GM19240 (cell line): ENCODE measurements around the gene LPIN1.

Experiments used
- DNase-seq: peaks from one replicate; pipeline ENCODE4 v3.0.0; 2011; ENCODE audit warnings: low spot score; ENCODE audit not compliant: insufficient read length

The LPIN1 gene

GRCh38 chr2:11784280-11784679 is 37.8 kb downstream of the LPIN1 start:
- DNase-seq, result no peak

- peak; percentile 17 for DNase-seq
Observed at GRCh38 chr2:11784747-11785610, 38.5 kb downstream of the LPIN1 start.

- no peak for DNase-seq
Observed at GRCh38 chr2:11785611-11785940, 39.1 kb downstream of the LPIN1 start.

DNA sequence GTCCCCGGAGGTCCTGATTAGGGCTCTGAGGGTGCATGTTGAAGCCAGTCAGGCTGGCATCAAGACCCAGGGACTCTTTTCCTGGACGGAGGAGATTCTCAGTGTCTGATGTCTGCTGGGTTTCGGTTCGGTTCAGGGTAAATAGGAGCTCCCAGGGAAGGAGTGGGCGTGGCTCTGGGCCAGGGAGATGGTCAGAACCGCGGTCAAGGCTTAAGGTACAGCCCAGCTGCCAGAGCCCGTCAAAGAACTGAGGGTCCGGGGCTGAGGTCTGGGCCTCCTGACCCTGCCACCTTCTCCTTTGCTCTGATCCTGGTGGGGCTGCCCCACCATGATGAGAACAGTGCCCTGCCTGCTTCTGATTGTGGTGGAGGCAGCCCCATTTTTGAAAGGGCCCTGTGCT is 39.8 kb downstream of the LPIN1 start:
- DNase-seq, result no peak

DNA sequence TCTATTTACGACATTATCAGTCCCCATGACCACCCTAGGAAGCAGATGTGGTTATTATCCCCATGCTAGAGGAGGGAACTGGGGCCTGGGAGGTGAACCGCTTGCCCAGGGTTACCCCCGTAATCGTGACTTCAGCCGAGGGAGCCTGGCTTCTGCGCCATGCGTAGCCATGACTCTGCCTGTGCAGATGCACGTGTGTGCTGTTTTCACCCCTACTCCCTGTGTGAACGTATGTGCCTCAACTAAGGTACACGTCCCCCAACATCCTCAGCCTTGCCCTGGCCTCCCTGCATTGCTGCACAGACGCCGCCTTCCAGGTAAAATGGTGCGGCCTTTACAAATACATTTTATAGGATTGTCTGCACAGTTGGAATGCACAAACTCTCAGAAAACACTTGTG is 40.2 kb downstream of the LPIN1 start:
- no peak for DNase-seq

DNA sequence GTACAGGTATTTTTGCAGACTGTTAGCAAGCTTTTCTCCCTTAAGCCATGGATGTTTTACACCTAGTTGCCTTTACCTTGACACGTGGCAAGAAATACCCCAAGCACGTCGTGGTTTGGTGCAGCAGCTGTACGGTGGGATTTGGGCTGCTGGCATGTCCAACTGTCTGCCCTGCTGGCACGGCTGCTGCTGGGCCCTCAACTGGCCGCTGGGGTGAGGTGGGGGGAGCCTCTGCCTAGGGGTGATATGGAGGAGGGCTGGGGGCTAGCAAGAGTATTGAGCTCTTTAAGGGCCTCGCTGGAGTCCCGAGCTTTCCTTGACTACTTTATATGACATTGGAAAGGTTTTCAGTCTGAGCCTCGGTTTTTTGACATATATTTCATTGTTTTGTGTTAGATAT is 41.6 kb downstream of the LPIN1 start:
- DNase-seq, result no peak

DNA sequence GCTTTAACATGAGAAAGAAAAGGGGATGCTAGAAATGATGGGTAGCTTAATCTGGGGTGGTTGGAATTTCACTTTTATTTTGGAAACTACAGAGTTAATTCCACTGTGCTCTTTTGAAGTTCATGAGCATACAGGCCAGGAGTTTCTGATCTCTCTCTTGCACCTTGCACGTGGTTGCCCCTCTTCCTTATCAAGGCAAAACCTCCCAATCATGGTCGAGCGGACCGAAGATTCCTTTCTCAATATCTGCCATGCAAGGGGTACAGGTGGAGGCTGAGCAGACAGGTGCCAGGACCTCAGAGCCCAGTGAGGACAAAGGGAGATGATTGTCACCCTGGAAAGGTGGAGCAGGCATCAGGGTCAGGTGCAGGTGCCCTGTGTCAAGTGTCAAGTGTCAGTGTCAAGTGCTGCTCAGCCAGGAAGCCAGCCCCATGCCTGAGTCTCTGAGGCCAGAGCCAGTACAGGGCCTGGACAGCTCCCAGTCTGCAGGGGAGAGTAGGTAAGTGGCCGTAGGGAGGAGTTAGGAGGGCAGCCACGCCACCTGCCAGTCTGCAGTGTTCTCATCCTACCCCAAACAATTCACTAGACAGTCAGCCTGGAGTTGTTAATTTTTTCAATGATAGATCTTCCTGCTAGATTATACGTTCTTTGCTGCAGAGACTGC is 42.2 kb downstream of the LPIN1 start:
- DNase-seq, result no peak

DNA sequence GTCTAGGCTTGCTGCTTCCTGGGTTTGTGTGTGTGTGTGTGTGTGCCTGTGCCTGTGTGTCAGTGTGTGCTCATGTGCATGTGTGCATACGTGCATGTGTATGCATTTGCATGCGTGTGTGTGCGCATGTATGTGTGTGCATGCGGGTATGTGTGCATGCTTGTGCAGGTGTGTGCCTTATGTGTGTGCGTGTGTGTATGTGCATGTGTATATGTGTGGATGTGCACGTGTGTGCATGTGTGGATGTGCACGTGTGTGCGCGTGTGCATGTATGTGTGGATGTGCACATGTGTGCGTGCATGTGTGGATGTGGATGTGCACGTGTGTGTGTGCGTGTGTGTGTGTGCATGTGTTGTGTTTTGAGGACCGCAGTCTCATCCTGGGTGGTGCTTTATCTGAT is 42.8 kb downstream of the LPIN1 start:
- DNase-seq, result no peak

- DNase-seq, result no peak
Observed at GRCh38 chr2:11790228-11790627, 43.8 kb downstream of the LPIN1 start.

- DNase-seq, result no peak
Observed at GRCh38 chr2:11795590-11795989, 49.2 kb downstream of the LPIN1 start.

DNA sequence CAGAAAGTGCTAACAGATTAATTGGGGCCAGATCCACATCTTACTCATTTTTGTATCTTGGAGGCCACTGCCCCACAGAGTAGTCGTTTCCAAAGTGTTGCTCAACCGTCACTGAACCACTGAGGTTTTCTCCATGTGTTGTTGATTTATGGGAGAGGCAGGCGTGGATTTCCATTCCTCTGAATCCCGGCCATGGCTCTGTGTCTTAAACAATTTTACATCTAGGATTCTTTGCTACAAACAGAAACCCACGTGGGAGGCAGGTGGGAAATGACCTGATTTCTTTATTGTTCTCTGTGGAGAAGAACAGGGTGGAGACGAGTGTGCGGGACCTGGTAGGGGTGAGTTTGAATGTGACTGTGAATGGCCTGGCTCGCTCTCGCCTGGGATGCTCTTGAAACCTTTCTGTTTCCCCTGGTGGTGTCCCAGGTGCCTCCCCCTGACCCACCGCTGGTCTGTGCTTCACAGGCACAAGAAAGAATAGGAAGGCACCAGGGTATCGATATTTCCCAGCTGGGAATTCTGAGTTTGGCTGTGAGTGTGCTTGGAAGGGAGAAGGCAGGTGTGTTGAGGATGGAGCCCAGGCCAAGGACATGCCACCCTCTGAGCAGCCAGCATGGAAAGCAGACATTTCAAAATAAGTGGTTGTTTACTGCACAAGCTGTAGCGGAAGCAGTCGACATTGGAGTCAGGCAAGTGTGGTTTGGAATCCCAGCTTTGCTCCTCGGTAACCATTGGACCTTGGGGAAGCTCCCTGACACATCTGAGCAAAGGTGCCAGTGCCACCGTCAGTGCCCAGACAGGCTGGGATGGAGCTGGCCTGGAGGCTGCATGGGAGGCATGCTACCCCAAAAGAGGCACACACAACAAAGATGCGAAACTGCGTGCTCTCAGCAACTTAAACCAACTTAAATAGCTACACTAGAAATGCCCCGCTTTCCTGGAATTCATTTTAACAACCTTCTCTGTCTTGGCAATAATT is 50.0 kb downstream of the LPIN1 start:
- no peak for DNase-seq

DNA sequence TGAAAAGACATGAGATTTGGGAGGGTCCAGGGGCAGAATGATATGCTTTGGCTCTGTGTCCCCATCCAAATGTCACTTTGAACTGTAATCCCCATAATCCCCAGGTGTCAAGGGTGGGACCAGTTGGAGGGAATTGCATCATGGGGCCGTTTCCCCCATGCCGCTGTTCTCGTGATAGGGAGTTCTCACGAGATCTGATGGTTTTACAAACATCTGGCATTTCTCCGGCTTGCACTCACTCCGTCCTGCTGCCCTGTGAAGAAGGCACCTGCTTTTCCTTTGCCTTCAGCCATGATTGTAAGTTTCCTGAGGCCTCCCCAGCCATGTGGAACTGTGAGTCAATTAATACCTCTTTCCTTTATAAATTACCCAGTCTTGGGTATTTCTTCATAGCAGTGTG is 51.4 kb downstream of the LPIN1 start:
- no peak for DNase-seq

GRCh38 chr2:11798701-11799435 is 52.4 kb downstream of the LPIN1 start:
- DNase-seq, result no peak

GRCh38 chr2:11799826-11800225 is 53.4 kb downstream of the LPIN1 start:
- DNase-seq, result no peak

- no peak for DNase-seq
Observed at GRCh38 chr2:11802782-11803191, 56.4 kb downstream of the LPIN1 start.

GRCh38 chr2:11805024-11805423 is 58.6 kb downstream of the LPIN1 start:
- DNase-seq, result no peak

DNA sequence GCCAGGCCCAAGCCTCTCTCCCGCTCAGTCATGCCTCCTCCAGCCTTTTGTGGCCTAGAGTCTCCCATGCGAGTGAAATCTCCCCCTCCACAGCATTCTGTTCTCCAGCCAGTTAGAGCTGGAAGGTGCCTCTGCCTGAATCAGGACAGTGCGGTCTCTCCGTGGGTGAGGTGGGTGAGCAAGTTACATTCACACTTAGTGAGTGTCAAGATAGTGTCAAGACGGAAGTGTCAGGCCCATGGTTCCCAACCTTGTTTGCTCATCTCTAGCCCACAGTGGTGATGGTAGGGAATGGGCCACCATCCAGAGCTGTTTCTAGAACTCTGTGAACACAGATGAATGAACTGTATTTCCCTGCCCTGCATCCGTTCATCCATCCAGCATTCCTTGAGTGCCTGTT is 59.5 kb downstream of the LPIN1 start:
- DNase-seq, result no peak

DNA sequence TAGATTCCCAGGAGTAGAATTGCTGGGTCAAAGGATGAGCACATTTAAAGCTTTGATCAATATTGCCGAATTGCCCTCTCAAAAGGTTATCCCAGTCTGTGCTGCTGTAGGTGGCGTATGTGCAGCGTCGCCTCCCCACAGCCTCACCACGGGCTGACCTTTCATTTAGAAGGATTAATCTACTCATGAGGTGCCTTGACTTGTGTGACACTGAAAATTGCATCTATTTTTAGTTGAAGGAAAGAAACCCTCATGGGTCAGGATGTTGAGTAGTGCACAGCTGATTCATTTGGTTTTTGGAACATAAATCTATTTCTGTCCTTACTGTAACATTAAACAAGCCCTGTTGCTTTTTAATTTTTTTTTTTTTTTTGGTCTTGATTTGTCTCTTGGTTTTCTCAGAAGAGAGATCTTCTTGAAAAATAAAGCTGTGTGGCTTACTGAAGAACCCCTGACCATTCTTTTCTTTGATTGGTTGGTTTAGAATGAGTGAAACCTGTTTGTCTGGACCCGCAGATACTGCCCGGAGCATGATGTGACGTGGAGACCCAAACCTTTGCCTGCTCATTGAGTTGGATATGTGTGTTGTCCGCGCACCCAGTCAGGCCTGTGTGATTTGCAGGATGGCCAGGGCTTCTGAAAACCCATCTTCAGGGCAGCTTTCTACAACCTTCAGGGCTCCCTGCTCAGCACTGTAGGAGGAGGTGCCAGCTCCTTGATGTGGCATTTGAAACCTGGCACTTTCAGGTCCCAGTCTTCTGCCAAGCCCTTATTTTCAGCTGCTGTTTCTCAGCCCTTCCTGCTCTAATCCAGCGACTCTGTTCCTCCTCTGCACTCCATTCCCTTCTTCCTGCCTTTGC is 61.0 kb downstream of the LPIN1 start:
- no peak for DNase-seq

DNA sequence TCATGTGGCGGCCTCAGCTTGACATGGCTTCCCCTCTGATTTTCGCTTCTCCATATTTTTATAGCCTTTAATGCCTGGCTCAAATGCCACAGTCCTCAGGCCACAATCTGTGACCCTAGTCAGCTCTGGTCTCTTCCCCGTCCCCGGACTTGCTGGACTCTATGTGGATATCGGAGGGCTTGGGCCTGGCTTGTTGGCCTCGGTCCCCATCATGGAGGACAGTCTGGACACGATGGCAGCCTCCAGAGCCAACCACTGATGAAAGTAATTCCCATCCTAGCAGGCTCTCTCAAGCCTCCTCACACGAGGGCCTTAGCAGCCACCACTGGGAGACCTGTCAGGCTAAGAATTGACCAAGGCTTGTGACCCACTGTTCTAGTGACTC is 61.6 kb downstream of the LPIN1 start:
- DNase-seq, result no peak

- no peak for DNase-seq
Observed at GRCh38 chr2:11809586-11810236, 63.3 kb downstream of the LPIN1 start.
